Fibroblast of pulmonary artery (primary cell): Measurements from ENCODE around the gene LNX2.

Source experiments
- DNase-seq: peaks from one replicate; pipeline ENCODE4 v3.0.0-alpha.2; 2010; ENCODE audit warnings: low read depth
- H3K4me3 ChIP-seq: replicated peaks from 2 replicates; pipeline ENCODE4 v1.5.1; 2011; ENCODE audit warnings: low read depth, mild to moderate bottlenecking, control low read depth, low read length, moderate library complexity
- TF ChIP-seq, protein P1 (sequence below): IDR thresholded peaks from 2 replicates; pipeline ENCODE4 v1.5.1; 2011; ENCODE audit warnings: mild to moderate bottlenecking, control low read depth, low read length, inconsistent platforms; ENCODE audit errors: missing control alignments

The LNX2 gene

DNA sequence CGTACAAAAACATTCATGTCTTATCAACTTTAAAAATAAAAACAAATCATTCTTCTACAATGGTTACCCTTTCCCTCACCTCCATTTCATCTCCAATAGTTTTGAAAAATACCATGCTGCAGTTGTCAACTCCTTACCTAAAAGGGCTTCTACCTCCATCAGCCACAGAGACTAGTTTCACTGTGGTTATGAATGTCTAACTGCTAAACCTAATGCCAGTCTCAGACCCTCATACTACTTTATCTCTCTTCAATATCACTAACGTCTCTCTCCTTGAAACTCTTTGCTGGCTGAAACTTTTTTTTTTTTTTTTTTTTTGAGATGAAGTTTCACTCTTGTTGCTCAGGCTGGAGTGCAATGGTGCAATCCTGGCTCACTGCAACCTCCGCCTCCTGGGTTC is 27.1 kb downstream of the LNX2 start:
- TF ChIP-seq, protein P1, sequence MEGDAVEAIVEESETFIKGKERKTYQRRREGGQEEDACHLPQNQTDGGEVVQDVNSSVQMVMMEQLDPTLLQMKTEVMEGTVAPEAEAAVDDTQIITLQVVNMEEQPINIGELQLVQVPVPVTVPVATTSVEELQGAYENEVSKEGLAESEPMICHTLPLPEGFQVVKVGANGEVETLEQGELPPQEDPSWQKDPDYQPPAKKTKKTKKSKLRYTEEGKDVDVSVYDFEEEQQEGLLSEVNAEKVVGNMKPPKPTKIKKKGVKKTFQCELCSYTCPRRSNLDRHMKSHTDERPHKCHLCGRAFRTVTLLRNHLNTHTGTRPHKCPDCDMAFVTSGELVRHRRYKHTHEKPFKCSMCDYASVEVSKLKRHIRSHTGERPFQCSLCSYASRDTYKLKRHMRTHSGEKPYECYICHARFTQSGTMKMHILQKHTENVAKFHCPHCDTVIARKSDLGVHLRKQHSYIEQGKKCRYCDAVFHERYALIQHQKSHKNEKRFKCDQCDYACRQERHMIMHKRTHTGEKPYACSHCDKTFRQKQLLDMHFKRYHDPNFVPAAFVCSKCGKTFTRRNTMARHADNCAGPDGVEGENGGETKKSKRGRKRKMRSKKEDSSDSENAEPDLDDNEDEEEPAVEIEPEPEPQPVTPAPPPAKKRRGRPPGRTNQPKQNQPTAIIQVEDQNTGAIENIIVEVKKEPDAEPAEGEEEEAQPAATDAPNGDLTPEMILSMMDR: no peak

DNA sequence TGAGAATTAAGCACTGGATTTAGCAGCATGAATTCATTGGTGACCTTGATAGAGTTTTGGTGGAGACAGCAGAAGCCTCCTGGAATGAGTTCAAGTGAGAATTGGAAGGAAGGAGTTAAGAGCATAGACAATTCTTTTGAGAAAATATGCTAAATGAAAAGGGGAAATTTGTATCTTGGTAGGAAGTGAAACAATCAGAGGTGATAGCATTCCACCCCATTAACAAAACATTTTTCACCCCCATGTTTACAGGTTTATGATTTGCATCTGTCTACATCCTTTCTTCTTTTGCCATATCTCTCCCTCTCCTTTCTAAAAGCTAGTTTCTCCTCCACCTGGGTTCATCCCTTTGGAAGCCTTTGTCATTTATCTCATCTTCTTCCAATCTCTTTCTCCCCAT is 27.5 kb downstream of the LNX2 start:
- DNase-seq: no peak
- no peak overlapping the region for H3K4me3 ChIP-seq
- TF ChIP-seq, protein P1: no peak

More for the DNA sequence above, 27.1 kb downstream of the LNX2 start:
- no peak for DNase-seq
- H3K4me3 ChIP-seq: no peak overlapping the region

DNA sequence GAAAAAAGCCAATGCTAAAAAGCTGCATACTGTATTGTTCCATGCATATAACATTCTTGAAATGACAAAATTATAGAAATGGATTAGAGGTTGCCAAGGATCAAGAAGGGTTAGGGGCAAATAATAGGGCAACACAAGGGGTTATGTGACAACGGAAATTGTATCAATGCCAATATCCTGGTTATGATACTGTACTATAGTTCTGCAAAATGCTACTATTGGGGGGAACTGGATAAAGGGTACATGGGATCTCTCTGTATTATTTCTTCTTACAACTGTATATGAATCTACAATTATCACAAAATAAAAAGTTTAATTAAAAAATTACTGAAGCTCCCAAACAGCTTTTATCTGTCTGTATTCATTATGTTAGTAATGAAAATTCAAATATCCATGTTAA is 31.9 kb downstream of the LNX2 start:
- H3K4me3 ChIP-seq: no peak overlapping the region
- TF ChIP-seq, protein P1: no peak
- DNase-seq: no peak

DNA sequence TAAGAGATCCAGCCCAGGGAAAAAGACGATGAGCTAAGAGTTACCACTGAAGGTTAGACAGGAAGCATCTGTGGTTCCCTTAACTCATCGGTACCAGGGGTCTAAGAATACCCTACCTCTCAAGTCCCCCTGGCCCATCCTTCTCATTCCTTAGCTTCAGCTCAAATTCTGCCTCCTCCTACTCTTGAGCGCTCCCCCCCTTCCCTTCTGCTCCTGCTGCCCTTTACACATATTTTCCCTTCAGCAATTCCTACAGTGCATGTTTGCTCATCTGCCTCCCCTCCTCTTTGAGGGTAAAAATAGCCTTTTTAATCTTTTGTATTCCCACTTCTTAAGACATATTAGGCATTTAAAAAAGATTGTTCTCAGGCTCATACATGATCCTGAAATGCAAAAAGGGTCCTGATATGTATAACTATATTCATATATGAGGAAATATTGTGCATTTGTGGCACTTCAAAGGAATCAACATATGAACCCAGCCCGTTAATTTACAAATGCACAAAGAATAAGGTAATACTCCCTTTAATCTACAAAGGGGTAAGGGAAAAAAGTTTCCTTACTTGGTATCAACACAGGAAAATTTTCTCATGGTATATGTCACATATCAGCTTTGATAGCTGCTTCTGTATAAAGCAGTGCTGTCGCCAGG is 33.1 kb downstream of the LNX2 start:
- TF ChIP-seq, protein P1: no peak
- no peak for DNase-seq
- H3K4me3 ChIP-seq: no peak overlapping the region

DNA sequence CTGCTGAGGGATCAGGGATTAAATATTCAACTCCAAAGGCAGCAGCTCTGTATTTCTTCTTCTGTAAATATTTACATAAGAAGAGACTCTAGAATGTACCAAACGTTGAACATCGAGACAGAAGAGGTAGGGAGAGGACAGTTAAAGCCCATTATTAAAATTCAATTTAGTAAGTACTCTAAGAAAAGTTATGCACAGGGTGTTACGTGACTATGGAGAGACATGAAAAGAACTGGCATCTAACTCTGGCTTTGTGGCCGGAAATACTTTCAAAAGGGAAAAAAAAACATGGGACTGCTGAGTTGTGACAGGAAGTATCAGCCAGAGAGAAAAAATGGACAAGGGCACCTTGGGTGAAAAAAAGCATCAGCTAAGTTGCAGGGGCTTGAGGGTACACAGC is 36.7 kb downstream of the LNX2 start:
- no peak overlapping the region for H3K4me3 ChIP-seq
- peak; percentile 31 for DNase-seq
- TF ChIP-seq, protein P1: no peak

DNA sequence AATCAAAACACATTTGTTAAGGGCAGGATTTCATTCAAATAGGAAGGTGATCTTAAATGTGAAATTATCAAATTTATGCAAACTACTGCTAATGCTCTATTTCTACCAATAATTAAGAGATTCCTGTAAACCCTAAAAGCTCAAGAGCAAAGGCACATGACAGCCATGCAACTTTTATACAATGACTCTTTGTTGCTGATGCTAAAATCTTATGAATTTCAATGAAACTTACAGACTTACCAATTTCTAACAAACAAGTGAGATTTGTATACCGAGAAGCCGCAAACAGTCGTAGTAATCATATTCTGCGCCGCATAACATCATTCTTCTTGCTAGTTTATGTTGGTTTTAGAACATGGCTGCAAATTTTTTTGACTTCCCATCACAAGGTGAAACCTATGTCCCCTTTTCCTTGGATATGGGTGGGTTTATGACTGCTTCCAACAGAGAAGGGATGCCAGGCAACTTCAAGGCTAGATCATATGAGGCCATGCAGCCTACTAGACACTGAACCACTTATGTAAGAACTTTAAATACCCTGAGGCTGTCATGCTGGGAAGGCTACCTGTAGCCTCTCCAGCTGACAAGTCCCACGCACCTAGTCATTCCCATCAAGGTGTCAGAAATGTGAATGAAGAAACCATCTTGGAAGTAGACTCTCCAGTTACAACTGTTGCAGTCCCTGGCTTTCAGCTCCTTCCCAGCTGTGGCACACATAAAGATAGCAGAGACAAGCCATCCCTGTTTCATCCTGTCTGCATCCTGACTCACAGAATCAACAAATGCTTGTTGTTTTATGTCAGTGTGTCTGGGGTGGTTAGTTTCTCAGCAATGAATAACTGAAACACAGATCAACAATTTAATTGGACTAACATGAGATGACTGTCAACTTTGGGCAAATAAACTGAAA is 42.0 kb downstream of the LNX2 start:
- no peak overlapping the region for H3K4me3 ChIP-seq
- peak; percentile 23 for DNase-seq
- TF ChIP-seq, protein P1: no peak
